Stomach (tissue), 19 donors: Measurements from ENCODE around the gene SENP7. TPM values are rescaled to one million over a fixed set of nuclear protein-coding genes. Genes with fewer than 3 reads are reported as not detected.
"Not testable (repeated sequence)": the region's sequence is repeated elsewhere in the genome, so short reads cannot be mapped to it uniquely, and the experiment has no call there.

ENCODE experiments used
- DNase-seq, 2 donors: peaks; one replicate each; pipeline versions ENCODE4 v3.0.0 to v3.0.0-alpha.2; 2013 to 2019
- H3K27ac ChIP-seq, 5 donors: fragments of 200-600 bp in 4 of 5; sonication (generic) in 4 of 5; one replicate each; pipeline ENCODE4 v1.5.1; 2013 to 2019; ENCODE audit warnings: mild to moderate bottlenecking in 1 of 5, moderate library complexity in 1 of 5
- H3K27me3 ChIP-seq, 3 donors: fragments of 200-600 bp; sonication (generic); one replicate each; pipeline ENCODE4 v1.5.1; 2017 to 2019; ENCODE audit warnings: mixed run types in 1 of 3
- H3K36me3 ChIP-seq, 4 donors: fragments of 200-600 bp; sonication (generic); 1 replicate in 3 of 4; 2 replicates in 1 of 4; pipeline ENCODE4 v1.5.1; 2016 to 2019
- H3K4me1 ChIP-seq, 4 donors: fragments of 200-600 bp; sonication (generic); one replicate each; pipeline ENCODE4 v1.5.1; 2016 to 2019
- H3K4me3 ChIP-seq, 4 donors: fragments of 200-600 bp; sonication (generic) in 3 of 4; one replicate each; pipeline ENCODE4 v1.5.1; 2016 to 2019; ENCODE audit warnings: mild to moderate bottlenecking in 1 of 4
- H3K9me3 ChIP-seq, 4 donors: fragments of 200-600 bp; sonication (generic); one replicate each; pipeline ENCODE4 v1.5.1; 2016 to 2019
- CTCF ChIP-seq, 7 experiments: fragments of 450-650 bp in 4 of 7; fragments of 200-600 bp in 3 of 7; sonication (generic) in 3 of 7; IDR thresholded peaks; one replicate each; pipeline ENCODE4 v1.5.1; 2016 to 2019; ENCODE audit warnings: antibody characterized with exemption in 7 of 7, control low read depth in 2 of 7, mild to moderate bottlenecking in 1 of 7
- EP300 ChIP-seq: sonication (generic); formaldehyde crosslinking; IDR thresholded peaks from one replicate; pipeline ENCODE4 v1.6.1; 2017; ENCODE audit warnings: antibody characterized with exemption
- POLR2A ChIP-seq, 4 donors: fragments of 450-650 bp; IDR thresholded peaks; one replicate each; pipeline ENCODE4 v1.6.1; 2016; ENCODE audit warnings: antibody characterized with exemption in 4 of 4, control low read depth in 2 of 4, mild to moderate bottlenecking in 1 of 4, moderate library complexity in 1 of 4
- POLR2AphosphoS5 ChIP-seq, 3 donors: sonication (generic); formaldehyde crosslinking; IDR thresholded peaks; one replicate each; pipeline ENCODE4 v1.6.1; 2016; ENCODE audit warnings: antibody characterized with exemption in 3 of 3
- WGBS, 5 donors: extraction: QIAGEN DNeasy Blood & Tissue Kit in 3 of 5; methylation state at CpG; one replicate each; pipeline versions ENCODE4 v1.1.5 to v1.1.7; 2013 to 2018; 5-methylcytosine and 5-hydroxymethylcytosine counted together
- intact Hi-C: fragments of 100-400 bp; cut with DNase I; formaldehyde crosslinking; loops from one replicate; pipeline ENCODE4 v1.15.1; 2023; ENCODE audit warnings: low total_unique reads
- long read RNA-seq, 10 donors: transcript quantifications; one replicate each; lab custom pipeline, GENCODE V29; 2026
- polyA plus RNA-seq, 3 donors: library from polyadenylated mRNA; stranded (reverse); fragments of 200-250 nt; gene quantifications; one replicate each; pipeline ENCODE4 v1.2.3, GENCODE V29; 2013
- total RNA-seq, 5 donors: library from RNA; depleted of rRNA; stranded (reverse); fragments of >200 nt; gene quantifications; one replicate each; pipeline versions ENCODE4 v1.1.0 to v1.2.3, GENCODE V29; 2014 to 2016
- donor health status: healthy with polysubstance abuse.
- donor health status: Bipolar disorder and iron deficiency.
- donor health status: healthy.

The SENP7 gene, protein sequence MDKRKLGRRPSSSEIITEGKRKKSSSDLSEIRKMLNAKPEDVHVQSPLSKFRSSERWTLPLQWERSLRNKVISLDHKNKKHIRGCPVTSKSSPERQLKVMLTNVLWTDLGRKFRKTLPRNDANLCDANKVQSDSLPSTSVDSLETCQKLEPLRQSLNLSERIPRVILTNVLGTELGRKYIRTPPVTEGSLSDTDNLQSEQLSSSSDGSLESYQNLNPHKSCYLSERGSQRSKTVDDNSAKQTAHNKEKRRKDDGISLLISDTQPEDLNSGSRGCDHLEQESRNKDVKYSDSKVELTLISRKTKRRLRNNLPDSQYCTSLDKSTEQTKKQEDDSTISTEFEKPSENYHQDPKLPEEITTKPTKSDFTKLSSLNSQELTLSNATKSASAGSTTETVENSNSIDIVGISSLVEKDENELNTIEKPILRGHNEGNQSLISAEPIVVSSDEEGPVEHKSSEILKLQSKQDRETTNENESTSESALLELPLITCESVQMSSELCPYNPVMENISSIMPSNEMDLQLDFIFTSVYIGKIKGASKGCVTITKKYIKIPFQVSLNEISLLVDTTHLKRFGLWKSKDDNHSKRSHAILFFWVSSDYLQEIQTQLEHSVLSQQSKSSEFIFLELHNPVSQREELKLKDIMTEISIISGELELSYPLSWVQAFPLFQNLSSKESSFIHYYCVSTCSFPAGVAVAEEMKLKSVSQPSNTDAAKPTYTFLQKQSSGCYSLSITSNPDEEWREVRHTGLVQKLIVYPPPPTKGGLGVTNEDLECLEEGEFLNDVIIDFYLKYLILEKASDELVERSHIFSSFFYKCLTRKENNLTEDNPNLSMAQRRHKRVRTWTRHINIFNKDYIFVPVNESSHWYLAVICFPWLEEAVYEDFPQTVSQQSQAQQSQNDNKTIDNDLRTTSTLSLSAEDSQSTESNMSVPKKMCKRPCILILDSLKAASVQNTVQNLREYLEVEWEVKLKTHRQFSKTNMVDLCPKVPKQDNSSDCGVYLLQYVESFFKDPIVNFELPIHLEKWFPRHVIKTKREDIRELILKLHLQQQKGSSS
- 10 to 100 TPM in 4 of 5 donors, 1 to 10 TPM in 1; 1.4 to 93.1 (median 29.8) TPM for total RNA-seq
- polyA plus RNA-seq = 1 to 10 TPM; 3.1 to 7.3 (median 3.8) TPM
- long read RNA-seq, donor 1 = 0 reads
- long read RNA-seq, donor 2 = 0 reads
- long read RNA-seq, donor 3, partial matches to known transcripts = 0 of 1 reads
- long read RNA-seq, donor 3, other reads (novel, unspliced or antisense) = 0 of 1 reads
- long read RNA-seq, donor 4 = 0 reads
- long read RNA-seq, donor 5, partial matches to known transcripts = 0 of 2 reads
- long read RNA-seq, donor 5, other reads (novel, unspliced or antisense) = 0 of 2 reads
- long read RNA-seq, donor 6 = 0 reads
- long read RNA-seq, donor 7, partial matches to known transcripts = 0 of 1 reads
- long read RNA-seq, donor 7, other reads (novel, unspliced or antisense) = 0 of 1 reads
- long read RNA-seq, donor 8, full-length matches to known transcripts = 2 of 2 reads
- long read RNA-seq, donor 8, partial matches to known transcripts = 0 of 2 reads
- long read RNA-seq, donor 8, other reads (novel, unspliced or antisense) = 0 of 2 reads
- long read RNA-seq, donor 9 = 0 reads
- long read RNA-seq, donor 10, partial matches to known transcripts = 0 of 4 reads
- long read RNA-seq, donor 10, other reads (novel, unspliced or antisense) = 0 of 4 reads

DNA sequence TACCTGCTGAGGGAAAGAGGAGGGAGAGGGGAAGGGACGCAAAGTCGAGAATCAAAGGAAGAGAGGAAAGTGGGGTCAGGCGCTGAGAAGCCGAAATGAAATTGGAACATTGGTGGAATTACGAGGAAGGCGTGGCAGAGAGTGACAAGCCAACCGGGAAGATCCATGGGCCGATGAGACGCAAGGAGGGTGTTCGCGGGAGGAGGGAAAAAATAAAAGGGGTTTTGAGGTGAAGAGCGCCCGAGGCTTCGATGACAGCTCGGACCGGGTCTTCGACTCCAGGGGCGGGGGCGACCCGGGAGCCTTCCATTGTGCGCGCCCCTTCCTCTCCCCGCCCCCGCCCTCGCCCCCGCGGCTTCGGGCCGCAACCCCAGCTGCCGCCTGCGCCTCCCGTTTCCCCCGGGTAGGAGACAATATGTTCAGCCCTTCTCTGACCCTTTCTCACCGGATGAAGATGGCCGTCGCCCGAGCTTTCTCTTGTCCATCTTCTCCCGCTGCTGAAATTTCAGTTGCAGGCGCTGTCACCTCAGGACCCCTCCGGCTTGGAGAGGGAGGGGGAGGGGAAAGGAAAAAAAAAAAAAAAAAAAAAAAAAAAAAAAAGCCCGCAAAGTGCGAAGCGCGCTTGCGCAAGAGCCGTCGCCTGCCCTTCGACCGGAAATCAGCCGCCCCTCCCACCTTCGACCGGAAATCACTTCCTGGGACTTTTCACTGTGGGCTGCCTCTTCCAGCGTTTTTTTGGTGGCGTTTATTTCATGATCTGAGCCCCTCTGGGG is at the start of gene SENP7:
Gene SENP7 (minus strand): TSS at position 567 of the 773 bp plus-strand sequence. CDS start 82 bp downstream, at position 485.
- Histone ChIP-seq H3K27me3 (peaks cover 0 to 10% (median 0%) of the 10 kb centered on the region in 3 donors), H3K4me3 (peak within 1 kb of the TSS; percentile 82 to 92 (median 86)), H3K27ac (peak within 1 kb of the TSS; percentile 84 to 96 (median 94)), H3K4me1 (peaks cover 4 to 44% (median 14%) of the 10 kb centered on the region in 4 donors), H3K9me3 (no peaks in the 10 kb centered on the region), H3K36me3 (no peaks in the 10 kb centered on the region)
- TF ChIP-seq POLR2A (IDR thresholded peaks at IDR 0.05) (no peak), POLR2AphosphoS5 (IDR thresholded peaks at IDR 0.05) (peak in 2 of 3 donors; percentile 30 to 60)
- peak; percentile 83 to 95 for DNase-seq
- intact Hi-C loops = no loop called here
- 0 to 1% (median 0%) methylated on average over 42 to 54 of the region's 54 CpGs for WGBS, 5 donors

GRCh38 chr3:101561630-101562328 is 48.8 kb upstream of the SENP7 start, which contains the start of gene TRMT10C:
Gene TRMT10C, plus strand, starts transcription at chr3:101561868. Its CDS starts 2,914 bp downstream, at chr3:101564782.
- H3K4me1 ChIP-seq = peaks cover 10 to 38% (median 18%) of the 10 kb centered on the region in 4 donors
- peak within 1 kb of the TSS; percentile 89 to 92 (median 89) for H3K27ac ChIP-seq
- H3K9me3 ChIP-seq = no peaks in the 10 kb centered on the region
- peaks cover 0 to 33% (median 0%) of the 10 kb centered on the region in 3 donors for H3K27me3 ChIP-seq
- WGBS, 5 donors = 0 to 1% (median 0%) methylated on average over 34 to 35 of the region's 35 CpGs
- intact Hi-C loops = no loop called here
- peak within 1 kb of the TSS; percentile 67 to 94 (median 77) for H3K4me3 ChIP-seq
- peak; percentile 92 to 98 for DNase-seq
- TF ChIP-seq POLR2A (IDR thresholded peaks at IDR 0.05) (peak in 2 of 4 donors; percentile 63 to 77), POLR2AphosphoS5 (IDR thresholded peaks at IDR 0.05) (peak; percentile 88 to 95 (median 94)), CTCF (IDR thresholded peaks at IDR 0.05) (no peak)
- H3K36me3 ChIP-seq = peaks cover 13 to 25% (median 23%) of the 10 kb centered on the region in 4 donors

DNA sequence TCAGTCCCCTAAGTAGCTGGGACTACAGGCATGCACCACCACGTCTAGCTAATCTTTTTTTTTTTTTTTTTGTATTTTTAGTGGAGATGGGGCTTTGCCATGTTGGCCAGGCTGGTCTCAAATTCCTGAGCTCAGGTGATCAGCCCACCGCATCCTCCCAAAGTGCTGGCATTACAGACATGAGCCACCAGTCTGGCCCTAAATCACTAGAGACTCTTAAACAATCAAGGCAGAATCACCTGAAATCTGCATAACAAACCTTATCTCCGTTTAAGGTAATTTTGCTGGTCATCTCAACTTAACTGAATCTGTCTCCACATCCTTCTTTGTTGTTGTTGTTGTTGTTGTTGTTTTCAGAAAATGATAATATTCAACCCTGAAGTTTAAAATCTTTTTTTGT is 43.1 kb upstream of the SENP7 start:
- H3K36me3 ChIP-seq = no peaks in the 10 kb centered on the region
- H3K9me3 ChIP-seq = no peaks in the 10 kb centered on the region
- peaks cover 0 to 3% (median 0%) of the 10 kb centered on the region in 4 donors for H3K4me1 ChIP-seq
- intact Hi-C loops = no loop called here
- no peak overlapping the region for H3K4me3 ChIP-seq
- WGBS, 5 donors = 52 to 60% (median 57%) methylated on average over 3 of the region's 3 CpGs
- TF ChIP-seq POLR2AphosphoS5 (IDR thresholded peaks at IDR 0.05) (no peak), POLR2A (IDR thresholded peaks at IDR 0.05) (no peak), EP300 (no peak), CTCF (IDR thresholded peaks at IDR 0.05) (no peak)
- peaks cover 0 to 46% (median 0%) of the 10 kb centered on the region in 3 donors for H3K27me3 ChIP-seq
- no peak overlapping the region for H3K27ac ChIP-seq
- DNase-seq = no peak

DNA sequence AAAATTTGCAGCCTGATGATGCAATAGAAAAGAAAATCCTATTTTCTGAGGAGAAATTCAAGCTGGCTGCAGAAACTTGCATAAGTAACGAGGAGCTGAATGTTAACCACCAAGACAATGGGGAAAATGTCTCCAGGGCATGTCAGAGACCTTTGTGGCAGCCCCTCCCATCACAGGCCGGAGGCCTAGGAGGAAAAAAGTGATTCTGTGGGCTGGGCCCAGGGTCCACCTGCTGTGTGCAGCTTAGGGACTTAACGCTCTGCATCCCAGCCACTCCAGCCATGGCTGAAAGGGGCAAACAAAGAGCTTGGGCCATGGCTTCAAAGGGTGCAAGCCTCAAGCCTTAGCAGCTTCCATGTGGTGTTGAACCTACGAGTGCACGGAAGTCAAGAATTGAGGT is 40.4 kb upstream of the SENP7 start:
- H3K27ac ChIP-seq, DNase-seq, H3K4me3 ChIP-seq, H3K4me1 ChIP-seq, H3K9me3 ChIP-seq, H3K36me3 ChIP-seq, intact Hi-C loops: not testable (repeated sequence)
- 79 to 86% (median 82%) methylated on average over 5 of the region's 5 CpGs for WGBS, 5 donors
- H3K27me3 ChIP-seq = peaks cover 0 to 28% (median 0%) of the 10 kb centered on the region in 3 donors

- H3K4me1 ChIP-seq, intact Hi-C loops, H3K4me3 ChIP-seq, H3K9me3 ChIP-seq, DNase-seq, H3K27ac ChIP-seq, H3K36me3 ChIP-seq: not testable (repeated sequence)
- WGBS, 5 donors = 89 to 97% (median 94%) methylated on average over 26 to 50 of the region's 50 CpGs
- peaks cover 0 to 10% (median 0%) of the 10 kb centered on the region in 3 donors for H3K27me3 ChIP-seq
These were observed 38.5 kb upstream of the SENP7 start for GRCh38 chr3:101551359-101552081.
